ENCODE measurements around the gene OR2A25.
A peak's percentile ranks its signal among the peaks of the same experiment; 100 is the strongest.
"Not testable (repeated sequence)": the region's sequence is repeated elsewhere in the genome, so short reads cannot be mapped to it uniquely, and the experiment has no call there.

Gene OR2A25

GRCh38 chr7:144069511-144069910 lies at the start of gene OR2A25:
OR2A25 (plus strand) TSS chr7:144069811; CDS start chr7:144074220, 4,409 bp downstream.
- no peak for DNase-seq

GRCh38 chr7:144020340-144020739 lies 49.3 kb upstream of the OR2A25 start:
- no peak for DNase-seq

GRCh38 chr7:144022169-144022568 lies 47.4 kb upstream of the OR2A25 start:
- no peak for DNase-seq

- DNase-seq, result no peak
Observed at GRCh38 chr7:144023171-144023827, 46.3 kb upstream of the OR2A25 start.

GRCh38 chr7:144024213-144024612 lies 45.4 kb upstream of the OR2A25 start:
- no peak for DNase-seq

GRCh38 chr7:144026203-144026883 lies 43.3 kb upstream of the OR2A25 start:
- no peak for DNase-seq

GRCh38 chr7:144027070-144027469 lies 42.5 kb upstream of the OR2A25 start:
- DNase-seq, result peak in 1 of 3 experiments; percentile 47

GRCh38 chr7:144027974-144028373 lies 41.6 kb upstream of the OR2A25 start:
- DNase-seq, result no peak

GRCh38 chr7:144028547-144028946 lies 41.1 kb upstream of the OR2A25 start:
- DNase-seq, result no peak

GRCh38 chr7:144032516-144032915 lies 37.1 kb upstream of the OR2A25 start:
- DNase-seq, result no peak

GRCh38 chr7:144032985-144033709 lies 36.5 kb upstream of the OR2A25 start:
- no peak for DNase-seq

- DNase-seq, result no peak
Observed at GRCh38 chr7:144035385-144035784, 34.2 kb upstream of the OR2A25 start.

GRCh38 chr7:144036302-144036885 lies 33.2 kb upstream of the OR2A25 start:
- DNase-seq, result no peak

GRCh38 chr7:144037414-144038035 lies 32.1 kb upstream of the OR2A25 start:
- no peak for DNase-seq

- DNase-seq, result no peak
Observed at GRCh38 chr7:144038887-144039286, 30.7 kb upstream of the OR2A25 start.

- peak in 2 of 3 experiments; percentile 35 to 54 for DNase-seq
Observed at GRCh38 chr7:144048648-144049047, 21.0 kb upstream of the OR2A25 start, which contains the start of gene OR2A5. OR2A5 (plus strand) TSS chr7:144048948; CDS start chr7:144050402, 1,454 bp downstream.

GRCh38 chr7:144049491-144049890 lies 20.1 kb upstream of the OR2A25 start:
- peak in 2 of 3 experiments; percentile 15 to 24 for DNase-seq

- DNase-seq, result no peak
Observed at GRCh38 chr7:144050093-144050492, 19.5 kb upstream of the OR2A25 start.

GRCh38 chr7:144050884-144051283 lies 18.7 kb upstream of the OR2A25 start:
- DNase-seq, result not testable (repeated sequence)

GRCh38 chr7:144057954-144058353 lies 11.7 kb upstream of the OR2A25 start:
- no peak for DNase-seq

- DNase-seq, result no peak
Observed at GRCh38 chr7:144063710-144064109, 5.9 kb upstream of the OR2A25 start.

GRCh38 chr7:144069953-144070352 lies 342 bp downstream of the OR2A25 start:
- no peak for DNase-seq

- no peak for DNase-seq
Observed at GRCh38 chr7:144074374-144074773, 4.8 kb downstream of the OR2A25 start.

Data from NCI-H1417 (cell line).